Activated naive CD4-positive, alpha-beta T cell treated with Interleukin-2 at 50 U/mL for 16 hours (primary cell): Measurements from ENCODE around the gene SLC7A14.

Experiments used
- DNase-seq: peaks from one replicate; pipeline ENCODE4 v3.0.0-alpha.2; 2020

Gene SLC7A14

GRCh38 chr3:170421111-170421641 is 164.7 kb downstream of the SLC7A14 start:
- no peak for DNase-seq

DNA sequence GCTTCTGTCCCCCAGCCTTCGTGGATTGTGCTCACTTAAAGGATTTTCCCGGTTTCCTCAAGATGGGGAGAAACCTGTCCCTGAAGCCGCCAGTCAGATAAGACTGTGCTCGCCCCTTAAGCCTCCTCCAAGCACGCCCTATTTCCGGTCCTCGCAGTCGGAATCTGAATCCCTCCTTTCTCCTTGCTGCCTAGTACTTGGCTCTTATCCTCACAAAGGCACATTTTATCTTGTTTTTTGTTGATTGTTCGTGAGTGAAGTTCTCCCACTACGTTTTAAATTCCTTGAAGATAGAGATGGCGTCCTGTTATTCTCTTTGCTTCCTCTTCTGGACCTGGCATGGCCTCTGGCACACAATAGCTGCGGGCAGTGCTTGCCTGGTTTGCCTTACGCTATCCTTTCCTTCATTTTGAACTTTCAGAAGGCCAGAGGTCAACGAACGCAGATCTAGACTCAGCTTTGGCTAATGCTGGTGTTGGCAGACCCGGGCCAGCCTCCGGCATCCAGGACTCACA is 165.5 kb downstream of the SLC7A14 start:
- no peak for DNase-seq

DNA sequence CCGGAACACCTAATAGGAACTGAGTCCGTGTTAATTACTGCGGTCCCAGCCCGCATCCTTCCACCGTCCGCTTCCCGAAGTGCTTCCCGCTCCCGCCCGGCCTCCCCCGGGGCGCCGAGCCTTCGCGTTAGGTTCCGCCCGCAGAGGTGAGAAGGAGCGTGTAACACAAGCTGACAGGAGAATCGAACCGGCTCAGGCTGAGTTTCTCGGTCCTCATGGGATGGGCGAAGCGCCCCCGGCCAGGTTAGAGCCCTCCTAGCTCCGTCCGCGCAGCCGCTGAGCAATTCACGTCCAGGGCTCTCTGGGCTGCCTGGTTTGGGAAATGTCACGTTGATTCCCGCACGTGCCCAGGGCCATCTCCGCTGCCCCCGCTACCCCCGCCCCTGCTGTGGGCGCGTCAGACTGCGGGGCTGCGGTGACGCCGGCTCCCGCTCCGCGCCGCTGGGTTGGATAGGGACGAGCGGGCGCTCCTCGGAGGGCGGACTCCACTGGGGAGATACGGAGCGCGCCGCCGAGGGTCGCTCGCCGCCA is 166.3 kb downstream of the SLC7A14 start:
- DNase-seq: no peak

GRCh38 chr3:170418422-170419398 is 167.2 kb downstream of the SLC7A14 start, which contains the start of gene CLDN11:
TSS of gene CLDN11 (plus strand) at chr3:170418868. CDS start at chr3:170419067, 199 bp downstream.
- no peak for DNase-seq

DNA sequence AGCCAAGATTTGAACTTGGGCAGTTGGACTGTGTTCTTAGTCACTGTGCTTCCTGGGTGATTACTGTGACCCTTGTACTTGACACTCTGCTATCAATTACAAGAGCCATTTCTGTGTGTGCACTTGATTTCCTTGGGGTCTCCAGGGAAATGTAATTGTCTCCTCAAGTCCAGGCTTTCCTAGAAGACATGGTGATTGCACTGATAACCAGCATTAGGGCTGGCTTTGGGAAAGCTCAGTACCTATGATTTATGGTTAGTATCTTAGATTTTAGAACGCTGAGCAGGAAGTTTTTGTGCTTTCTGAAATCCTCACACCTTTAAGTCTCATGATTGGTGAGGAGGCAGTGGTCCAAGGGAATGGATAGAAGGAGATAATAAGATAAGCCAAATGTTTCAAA is 168.8 kb downstream of the SLC7A14 start:
- DNase-seq: no peak

GRCh38 chr3:170414202-170414663 is 171.6 kb downstream of the SLC7A14 start:
- DNase-seq: peak; percentile 21

- DNase-seq: no peak
These were observed 172.6 kb downstream of the SLC7A14 start for GRCh38 chr3:170413291-170413690.

GRCh38 chr3:170410428-170411029 is 175.3 kb downstream of the SLC7A14 start:
- no peak for DNase-seq
